HG03280 (cell line): ENCODE measurements around the gene TP73.

Source experiments
- ATAC-seq: cut with Tn5 transposase; IDR thresholded peaks from one replicate; pipeline ENCODE4 v1.9.1; 2021; ENCODE audit warnings: mild to moderate bottlenecking, moderate library complexity; ENCODE audit not compliant: unreplicated experiment

Gene TP73

DNA sequence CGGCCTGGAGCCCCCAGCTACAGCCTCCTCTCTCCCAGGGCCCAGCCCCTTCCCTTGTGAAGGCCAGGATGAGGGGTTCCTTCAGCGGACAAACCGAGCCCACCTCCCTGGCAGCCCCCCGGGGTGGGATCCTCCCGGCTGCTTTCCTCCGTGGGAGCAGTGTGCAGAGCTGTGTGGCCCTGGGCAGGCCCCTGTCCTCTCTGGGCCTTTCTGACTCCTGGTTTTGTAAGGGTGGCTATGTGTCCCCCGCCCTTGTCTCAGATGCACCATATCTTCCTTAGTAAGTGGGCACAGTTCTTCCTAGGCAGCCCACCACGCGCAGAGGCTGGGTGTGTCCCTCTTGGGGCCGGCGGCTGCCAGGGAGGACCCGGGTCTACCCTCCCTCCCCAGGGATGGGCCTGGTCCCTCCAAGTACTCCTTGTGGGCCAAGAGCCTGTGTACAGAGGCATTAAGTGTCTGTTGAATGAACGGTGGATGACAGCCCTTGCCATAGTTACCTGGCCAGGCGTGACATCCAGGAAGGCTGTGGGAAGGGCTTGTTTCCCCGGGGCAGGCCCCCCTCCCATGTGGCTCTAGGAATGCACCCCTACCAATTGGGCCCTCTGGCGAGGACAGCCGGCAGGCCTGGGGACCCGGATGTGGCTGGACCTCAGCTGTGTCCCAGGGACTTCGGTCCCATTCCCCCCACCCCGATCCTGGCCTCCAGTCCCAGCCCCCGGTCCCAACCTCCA is 124.1 kb downstream of the TP73 start:
- no peak for ATAC-seq

DNA sequence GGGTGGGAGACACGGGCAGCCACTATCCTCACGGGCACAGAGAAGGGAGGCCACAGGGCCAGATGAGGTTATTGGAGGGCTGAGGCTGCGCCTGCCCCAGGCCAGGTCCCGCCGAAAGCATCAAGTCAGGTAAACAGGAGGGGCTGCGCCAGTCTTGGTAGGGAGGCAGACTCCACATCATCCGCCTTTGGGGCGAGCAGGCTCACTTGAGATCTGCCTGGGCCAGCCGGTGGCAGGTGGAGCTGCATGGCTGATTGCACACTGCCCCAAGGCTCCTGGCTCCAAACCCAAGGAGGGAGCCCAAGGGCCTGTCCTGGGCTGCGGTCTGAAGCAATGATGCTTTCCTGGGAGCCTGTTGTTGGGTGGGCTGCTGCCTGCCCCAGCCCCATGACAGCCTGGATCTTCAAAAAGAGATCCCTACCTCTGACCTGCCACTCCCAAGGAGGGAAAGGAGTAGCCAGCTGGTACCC is 124.8 kb downstream of the TP73 start:
- no peak for ATAC-seq

DNA sequence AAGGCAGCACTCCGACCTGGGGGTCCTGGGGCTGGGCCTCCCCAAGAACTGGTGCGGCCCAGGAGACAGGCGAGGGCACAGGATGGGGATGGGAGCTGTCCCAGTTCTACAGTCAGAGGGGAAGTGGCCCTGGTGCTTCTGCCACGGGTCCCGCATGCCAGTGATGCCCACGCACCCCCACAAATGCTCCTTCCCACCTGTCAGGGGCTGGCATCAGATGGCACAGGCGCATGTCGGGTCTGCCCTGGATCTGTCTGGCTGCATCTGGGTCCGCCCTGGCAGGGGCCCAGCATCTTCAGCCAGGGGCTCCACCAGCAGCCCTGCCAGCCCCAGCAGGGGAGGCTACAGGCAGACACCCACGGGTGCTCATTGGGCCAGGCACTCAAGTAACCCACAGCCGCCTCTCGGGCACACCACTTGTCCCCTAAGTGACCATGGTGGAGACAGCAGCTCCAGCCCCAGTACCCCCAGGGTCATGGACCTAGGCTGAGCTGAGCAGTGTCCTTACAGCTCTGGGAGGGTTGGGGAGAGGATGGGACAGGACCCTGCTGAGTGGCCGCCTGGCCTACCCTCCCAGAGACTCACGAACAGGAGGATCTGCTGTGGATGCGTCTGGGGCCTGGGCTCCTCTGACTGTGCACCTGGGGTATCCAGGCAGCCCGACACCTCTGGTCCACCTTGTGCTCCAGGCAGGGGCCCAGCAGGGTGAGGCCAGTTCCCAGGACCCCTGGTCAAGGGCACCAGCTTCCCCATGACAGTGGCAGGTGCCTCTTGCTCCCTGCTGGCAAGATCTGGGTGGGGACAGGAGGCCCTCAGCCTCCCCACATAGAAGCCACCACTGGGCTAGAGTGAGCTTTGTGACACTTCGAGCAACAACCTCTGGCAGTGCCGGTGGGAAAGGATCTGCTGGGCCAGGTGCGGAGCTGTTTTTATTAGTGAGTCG is 125.6 kb downstream of the TP73 start:
- no peak for ATAC-seq

DNA sequence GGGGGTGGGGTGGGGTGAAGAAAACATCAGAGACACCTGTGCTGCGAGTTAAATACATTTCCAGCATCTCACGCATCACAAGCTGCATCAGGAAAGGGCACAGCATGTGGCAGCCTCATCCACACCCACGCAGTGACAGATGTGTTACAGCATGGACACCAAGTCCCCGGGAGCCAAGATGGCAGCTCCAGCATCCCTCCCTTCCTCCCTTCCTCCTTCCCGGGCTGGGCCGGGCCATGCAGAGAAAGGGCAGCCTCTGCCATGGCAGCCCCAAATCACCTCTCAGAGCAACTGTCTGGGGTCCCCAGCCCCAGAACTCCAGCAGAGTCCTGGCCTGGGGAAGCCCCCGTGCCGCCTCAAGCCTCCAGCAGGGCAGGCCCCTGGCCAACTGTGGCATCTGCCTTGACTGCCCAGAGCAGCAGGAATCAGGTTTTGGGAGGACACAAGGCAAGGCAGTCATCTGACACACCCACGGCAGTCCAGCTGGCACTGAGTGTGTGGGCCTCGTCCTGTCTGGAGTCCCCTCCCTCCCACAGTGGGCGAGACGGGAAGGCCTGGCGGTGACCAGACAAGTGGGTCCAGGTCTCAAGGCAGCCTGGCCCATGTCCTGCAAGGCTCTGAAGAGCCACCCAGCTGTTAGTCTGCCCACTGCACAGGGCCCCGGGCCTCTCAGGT is 126.4 kb downstream of the TP73 start:
- no peak for ATAC-seq

DNA sequence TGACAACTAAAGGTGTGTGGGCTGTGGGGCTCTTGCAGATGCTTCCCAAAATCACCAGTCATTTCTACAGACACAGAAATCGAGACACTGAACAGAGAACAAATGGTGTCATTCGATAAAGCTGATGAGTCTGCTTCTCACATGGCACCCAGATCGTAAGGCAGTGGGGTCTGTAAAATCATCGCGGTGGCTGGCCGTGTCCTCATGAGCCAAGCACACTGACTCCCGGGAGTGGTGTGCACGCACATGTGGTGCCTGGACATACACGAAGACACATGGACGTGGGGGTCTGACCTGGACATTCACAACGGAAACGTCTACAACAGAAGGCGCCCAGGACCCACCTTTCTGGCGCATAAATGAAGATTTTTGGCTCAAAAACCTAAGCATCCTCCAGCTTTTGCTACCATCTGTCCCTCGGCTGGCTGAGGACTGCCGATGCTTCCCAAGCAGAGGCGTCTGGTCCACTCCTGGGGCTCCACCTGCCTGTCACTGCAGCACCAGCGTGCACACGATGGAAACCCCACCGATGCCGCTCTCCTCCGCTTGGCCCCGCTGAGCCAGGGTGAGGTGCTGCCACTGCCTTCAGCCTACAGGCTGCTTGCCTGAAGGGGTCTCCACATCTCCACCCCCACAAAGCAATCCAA is 127.1 kb downstream of the TP73 start:
- ATAC-seq = no peak

DNA sequence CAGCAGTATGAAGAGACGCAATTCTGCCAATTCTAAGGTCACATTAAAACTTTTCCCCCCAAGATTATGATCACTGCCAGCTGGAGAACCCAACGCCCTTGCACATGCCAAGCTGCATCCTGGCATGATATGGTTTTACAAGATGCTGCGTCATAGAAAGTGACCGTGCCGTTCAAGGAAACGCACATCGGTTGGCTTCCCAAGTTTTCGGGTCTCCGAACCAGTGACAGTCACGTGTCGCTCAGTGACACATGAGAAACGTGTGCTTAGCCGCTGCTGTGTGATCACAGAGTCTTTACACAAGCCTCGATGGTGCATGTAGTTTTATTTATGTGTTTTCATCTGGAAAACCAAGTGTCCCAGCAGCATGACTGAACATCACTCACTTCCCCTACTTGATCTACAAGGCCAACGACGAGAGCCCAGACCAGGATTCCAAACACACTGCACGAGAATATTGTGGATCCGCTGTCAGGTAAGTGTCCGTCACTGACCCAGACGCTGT is 127.6 kb downstream of the TP73 start:
- ATAC-seq = no peak

DNA sequence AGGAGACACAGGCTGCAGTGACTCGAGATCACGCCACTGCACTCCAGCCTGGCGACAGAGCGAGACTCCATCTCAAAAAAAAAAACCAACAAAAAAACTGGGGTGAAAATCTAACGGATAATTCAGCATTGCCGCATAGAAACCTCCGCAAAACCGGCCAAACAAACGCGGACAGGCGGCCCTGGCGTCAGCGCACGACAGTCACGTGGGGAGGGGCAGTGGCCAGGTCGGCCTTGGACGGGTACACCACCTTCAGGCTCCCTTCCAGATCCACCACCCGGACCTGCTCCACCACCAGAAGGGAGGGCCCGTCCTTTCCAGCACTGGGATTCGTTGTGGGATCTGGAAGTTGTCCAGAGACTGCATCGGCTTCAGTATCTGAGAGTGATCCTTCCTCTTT is 128.6 kb downstream of the TP73 start:
- no peak for ATAC-seq

DNA sequence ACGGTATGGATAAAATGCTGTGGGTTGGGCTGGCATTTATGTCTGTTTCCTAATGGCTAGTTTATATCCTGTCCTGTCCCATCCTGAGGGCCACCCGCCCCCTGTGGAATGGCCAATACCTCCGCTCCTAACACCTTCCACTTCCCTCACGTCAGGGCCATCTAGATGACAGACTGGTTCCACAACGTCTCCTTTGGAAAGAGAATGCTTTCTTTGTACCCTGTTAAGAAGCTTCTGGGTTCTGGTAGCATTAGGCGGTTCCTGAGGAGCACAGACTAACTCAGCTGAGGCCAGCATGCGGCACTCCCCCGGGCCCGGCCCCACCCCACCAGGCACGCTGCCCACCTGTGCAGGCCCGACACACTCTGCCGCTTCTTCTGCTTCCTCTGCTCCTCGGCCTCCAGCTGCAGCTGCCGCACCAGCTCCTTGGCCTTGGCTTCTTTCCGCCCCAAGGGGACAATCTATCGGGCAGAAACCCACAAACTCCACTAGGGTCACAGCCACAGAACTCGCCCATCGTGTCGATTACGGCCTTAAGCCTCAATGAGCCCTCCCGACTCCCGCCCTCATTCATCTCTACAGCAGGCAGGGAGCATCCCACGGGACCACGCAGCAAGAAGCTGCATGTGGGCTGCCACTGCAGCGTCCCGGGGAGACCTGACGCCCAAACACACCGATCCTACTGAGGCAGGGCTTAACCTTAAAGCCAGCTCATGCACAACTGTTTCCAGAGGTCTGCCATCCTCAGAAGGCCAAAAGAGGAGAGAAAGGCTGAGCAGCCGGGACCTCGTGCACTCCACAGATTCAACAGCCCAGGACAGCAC is 131.5 kb downstream of the TP73 start:
- ATAC-seq = no peak

DNA sequence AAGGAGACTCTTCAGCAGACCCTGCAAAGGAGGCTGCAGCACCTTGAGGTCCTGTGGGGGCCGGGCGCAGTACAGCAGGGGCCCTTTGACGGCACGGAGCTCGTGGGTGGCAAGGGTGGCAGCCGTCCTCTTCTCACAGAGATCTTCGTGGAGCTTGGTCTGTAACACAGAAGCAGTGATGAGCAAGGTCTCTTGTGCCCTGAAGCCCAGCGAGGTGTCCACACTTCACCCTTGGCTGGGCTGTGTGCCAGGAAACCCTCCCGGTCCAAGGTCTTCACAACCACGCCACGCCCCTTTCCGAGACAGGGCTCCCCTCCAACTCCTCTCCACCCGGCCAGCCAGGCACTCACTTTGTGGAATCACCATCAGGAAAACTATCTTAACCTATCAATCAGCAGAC is 132.7 kb downstream of the TP73 start:
- no peak for ATAC-seq

DNA sequence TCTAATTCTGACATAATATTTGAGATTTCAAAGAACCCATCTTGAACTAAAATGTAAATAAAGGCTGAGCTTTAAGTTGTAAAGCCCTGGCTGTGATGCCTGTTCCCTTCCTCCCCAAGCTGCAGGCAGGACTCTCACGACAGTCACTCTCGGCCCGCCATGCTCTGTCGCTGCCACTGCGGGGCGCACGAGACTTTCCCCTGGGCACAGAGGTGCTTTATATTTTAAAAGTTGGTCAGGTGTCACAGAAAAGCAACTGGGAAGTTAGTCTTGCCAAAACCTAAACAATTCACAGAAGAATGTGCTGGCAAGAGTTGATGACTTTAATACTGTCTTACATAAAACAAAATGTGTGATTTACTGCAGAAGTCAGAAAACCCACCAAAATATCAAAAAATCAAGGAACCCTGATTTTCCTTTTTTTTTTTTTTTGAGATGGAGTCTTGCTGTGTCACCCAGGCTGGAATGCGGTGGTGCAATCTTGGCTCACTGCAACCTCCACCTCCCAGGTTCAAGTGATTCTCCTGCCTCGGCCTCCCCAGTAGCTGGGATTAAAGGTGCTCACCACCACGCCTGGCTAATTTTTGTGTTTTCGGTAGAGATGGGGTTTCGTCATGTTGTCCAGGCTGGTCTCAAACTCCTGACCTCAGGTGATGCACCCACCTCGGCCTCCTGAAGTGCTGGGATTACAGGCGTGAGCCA is 133.3 kb downstream of the TP73 start:
- no peak for ATAC-seq
